Keratinocyte (primary cell): ENCODE results near the gene ACP1. TPM values are rescaled to one million over a fixed set of nuclear protein-coding genes. Genes with fewer than 3 reads are reported as not detected.

Experiments
- DNase-seq: peaks from one replicate; pipeline ENCODE4 v3.0.0-alpha.2; 2011; ENCODE audit warnings: low read depth, missing footprints, low spot score
- FAIRE-seq: peaks from 2 replicates; lab custom pipeline; 2011; peaks lifted over from hg19 to GRCh38; lab: Jason Lieb, UNC
- H2AFZ ChIP-seq: 2 replicates; pipeline ENCODE4 v1.6.0; 2012; ENCODE audit warnings: low read length, control low read depth, inconsistent platforms; ENCODE audit not compliant: control insufficient read depth
- H3K27ac ChIP-seq: 2 replicates; pipeline ENCODE4 v1.5.1; 2011; ENCODE audit warnings: low read length; ENCODE audit not compliant: control insufficient read depth, insufficient read depth
- H3K27me3 ChIP-seq: 3 replicates; pipeline ENCODE4 v1.6.0; 2011; ENCODE audit warnings: low read length; ENCODE audit not compliant: control insufficient read depth, insufficient read depth; ENCODE audit errors: extremely low read depth
- H3K36me3 ChIP-seq, 2 experiments: 2 replicates in 1 of 2; 3 replicates in 1 of 2; pipeline ENCODE4 v1.5.1; 2011; ENCODE audit warnings: low read length in 2 of 2, mild to moderate bottlenecking in 1 of 2; ENCODE audit not compliant: control insufficient read depth in 2 of 2, insufficient read depth in 2 of 2; ENCODE audit errors: extremely low read depth in 1 of 2
- H3K4me1 ChIP-seq: 3 replicates; pipeline ENCODE4 v1.5.1; 2011; ENCODE audit warnings: low read length; ENCODE audit not compliant: control insufficient read depth, insufficient read depth; ENCODE audit errors: extremely low read depth
- H3K4me2 ChIP-seq: 3 replicates; pipeline ENCODE4 v1.6.0; 2011; ENCODE audit warnings: low read depth, low read length; ENCODE audit not compliant: control insufficient read depth, insufficient read depth; ENCODE audit errors: extremely low read depth
- H3K4me3 ChIP-seq, 3 experiments: fragments of 200-600 bp in 1 of 3; sonication (generic) in 1 of 3; 2 replicates in 2 of 3; 3 replicates in 1 of 3; pipeline ENCODE4 v1.5.1; 2011 to 2016; ENCODE audit warnings: low read length in 3 of 3, mild to moderate bottlenecking in 3 of 3, control low read depth in 2 of 3, inconsistent platforms in 1 of 3, low read depth in 1 of 3, mixed read lengths in 1 of 3, mixed run types in 1 of 3, moderate library complexity in 1 of 3; ENCODE audit not compliant: control insufficient read depth in 2 of 3, insufficient read depth in 2 of 3; ENCODE audit errors: extremely low read depth in 1 of 3
- H3K79me2 ChIP-seq: 2 replicates; pipeline ENCODE4 v1.6.0; 2012; ENCODE audit warnings: low read length; ENCODE audit not compliant: control insufficient read depth, insufficient read depth
- H3K9ac ChIP-seq: 3 replicates; pipeline ENCODE4 v1.6.0; 2011; ENCODE audit warnings: low read length; ENCODE audit not compliant: control insufficient read depth, insufficient read depth; ENCODE audit errors: extremely low read depth
- H3K9me1 ChIP-seq: 3 replicates; pipeline ENCODE4 v1.6.0; 2011; ENCODE audit warnings: low read length; ENCODE audit not compliant: control insufficient read depth, insufficient read depth; ENCODE audit errors: extremely low read depth
- H3K9me3 ChIP-seq: 2 replicates; pipeline ENCODE4 v1.5.1; 2012; ENCODE audit warnings: low read depth, low read length; ENCODE audit not compliant: control insufficient read depth
- H4K20me1 ChIP-seq: 3 replicates; pipeline ENCODE4 v1.6.0; 2011; ENCODE audit warnings: low read length; ENCODE audit not compliant: control insufficient read depth, insufficient read depth; ENCODE audit errors: extremely low read depth
- CTCF ChIP-seq, 3 experiments: IDR thresholded peaks in 1 of 3; conservative IDR thresholded peaks in 1 of 3; optimal IDR thresholded peaks in 1 of 3; 2 replicates in 2 of 3; 3 replicates in 1 of 3; pipeline versions ENCODE3 to v1.5.1; 2011; ENCODE audit warnings: low read length in 3 of 3, mild to moderate bottlenecking in 3 of 3, moderate library complexity in 2 of 3, control low read depth in 1 of 3, inconsistent platforms in 1 of 3; ENCODE audit not compliant: insufficient read depth in 2 of 3; ENCODE audit errors: extremely low read depth in 1 of 3
- EZH2 ChIP-seq: IDR thresholded peaks from one replicate; pipeline ENCODE4 v1.6.1; 2012; ENCODE audit warnings: inconsistent platforms, mild to moderate bottlenecking, low read length, moderate library complexity
- dilution Hi-C: fragments of 300-500 bp; cut with MboI; formaldehyde crosslinking; loops from one replicate; pipeline ENCODE4 v1.7.0; 2020; ENCODE audit warnings: low sequenced_read_pairs; ENCODE audit not compliant: extremely low pct_ligation_motif_present
- polyA plus RNA-seq, 5 experiments: library from polyadenylated mRNA; depleted of rRNA in 3 of 5; stranded (reverse) in 3 of 5; stranded (forward) in 1 of 5; unstranded in 1 of 5; fragments of >200 nt; gene quantifications; 1 replicate in 1 of 5; 2 replicates in 3 of 5; 3 replicates in 1 of 5; pipeline versions ENCODE4 v1.2.1 to v1.2.3, GENCODE V29; 2011 to 2012; ENCODE audit warnings: missing spikeins in 2 of 5, low read depth in 1 of 5, low replicate concordance in 1 of 5

ACP1 gene
- polyA plus RNA-seq, 1 donor (not counting 4 experiments of a cell fraction or from before 2014, with no cell fraction given): 123 TPM

- H2AFZ ChIP-seq: no peak overlapping the region
- H3K27me3 ChIP-seq: no peaks in the 10 kb centered on the region
- no peaks in the 10 kb centered on the region for H3K9me1 ChIP-seq
- no peak for FAIRE-seq
- H3K79me2 ChIP-seq: no peaks in the 10 kb centered on the region
- no peak for DNase-seq
- no peaks in the 10 kb centered on the region for H4K20me1 ChIP-seq
- no peaks in the 10 kb centered on the region for H3K9me3 ChIP-seq
- no peak for TF ChIP-seq EZH2
- TF ChIP-seq CTCF (optimal IDR thresholded peaks at IDR 0.05 in 1 of 3, IDR thresholded peaks at IDR 0.05 in 1 of 3, conservative IDR thresholded peaks at IDR 0.05 in 1 of 3; ENCODE audit: extremely low read depth in 1 of 3, insufficient read depth in 2 of 3, low read length in 3 of 3): no peak
- no peak overlapping the region for H3K27ac ChIP-seq
- no peak overlapping the region for H3K4me3 ChIP-seq
- dilution Hi-C loops: no loop called here
- no peaks in the 10 kb centered on the region for H3K4me1 ChIP-seq
- peaks cover 5 to 6% of the 10 kb centered on the region in 2 experiments for H3K36me3 ChIP-seq
- H3K4me2 ChIP-seq: no peak overlapping the region
- no peak overlapping the region for H3K9ac ChIP-seq
Observed at GRCh38 chr2:238869-239268, 25.9 kb upstream of the ACP1 start.

GRCh38 chr2:244547-244946 lies 20.2 kb upstream of the ACP1 start:
- Histone ChIP-seq H3K4me2 (no peak overlapping the region), H3K36me3 (peaks cover 6 to 13% of the 10 kb centered on the region in 2 experiments), H3K4me1 (no peaks in the 10 kb centered on the region), H2AFZ (no peak overlapping the region), H3K4me3 (no peak overlapping the region), H3K27me3 (no peaks in the 10 kb centered on the region), H3K9ac (no peak overlapping the region), H4K20me1 (no peaks in the 10 kb centered on the region), H3K9me1 (no peaks in the 10 kb centered on the region), H3K27ac (no peak overlapping the region), H3K9me3 (no peaks in the 10 kb centered on the region), H3K79me2 (no peaks in the 10 kb centered on the region)
- TF ChIP-seq EZH2: no peak
- dilution Hi-C loops: no loop called here
- DNase-seq: no peak
- no peak for FAIRE-seq

- no peaks in the 10 kb centered on the region for H3K4me1 ChIP-seq
- H3K27me3 ChIP-seq: no peaks in the 10 kb centered on the region
- no peak overlapping the region for H3K4me2 ChIP-seq
- H3K79me2 ChIP-seq: no peaks in the 10 kb centered on the region
- H3K27ac ChIP-seq: no peak overlapping the region
- H3K9me3 ChIP-seq: no peaks in the 10 kb centered on the region
- H3K36me3 ChIP-seq: peaks cover 6 to 8% of the 10 kb centered on the region in 2 experiments
- H4K20me1 ChIP-seq: no peaks in the 10 kb centered on the region
- H3K9me1 ChIP-seq: no peaks in the 10 kb centered on the region
- no peak overlapping the region for H3K4me3 ChIP-seq
- dilution Hi-C loops: no loop called here
- H2AFZ ChIP-seq: no peak overlapping the region
- H3K9ac ChIP-seq: no peak overlapping the region
- DNase-seq (no peak), FAIRE-seq (peak; percentile 67)
- TF ChIP-seq CTCF (optimal IDR thresholded peaks at IDR 0.05 in 1 of 3, IDR thresholded peaks at IDR 0.05 in 1 of 3, conservative IDR thresholded peaks at IDR 0.05 in 1 of 3; ENCODE audit: extremely low read depth in 1 of 3, insufficient read depth in 2 of 3, low read length in 3 of 3) (peak; percentile 48 to 73 (median 53)), EZH2 (no peak)
Observed at GRCh38 chr2:246489-247144, 18.1 kb upstream of the ACP1 start.
